GM12874 (cell line): ENCODE data around the gene ROR1.

Experiments
- TF ChIP-seq, protein P1 (sequence below): IDR thresholded peaks from 2 replicates; pipeline ENCODE4 v1.5.1; 2011; ENCODE audit warnings: low read depth, mild to moderate bottlenecking, control low read depth, low read length, moderate library complexity; ENCODE audit not compliant: insufficient read depth

Gene ROR1

DNA sequence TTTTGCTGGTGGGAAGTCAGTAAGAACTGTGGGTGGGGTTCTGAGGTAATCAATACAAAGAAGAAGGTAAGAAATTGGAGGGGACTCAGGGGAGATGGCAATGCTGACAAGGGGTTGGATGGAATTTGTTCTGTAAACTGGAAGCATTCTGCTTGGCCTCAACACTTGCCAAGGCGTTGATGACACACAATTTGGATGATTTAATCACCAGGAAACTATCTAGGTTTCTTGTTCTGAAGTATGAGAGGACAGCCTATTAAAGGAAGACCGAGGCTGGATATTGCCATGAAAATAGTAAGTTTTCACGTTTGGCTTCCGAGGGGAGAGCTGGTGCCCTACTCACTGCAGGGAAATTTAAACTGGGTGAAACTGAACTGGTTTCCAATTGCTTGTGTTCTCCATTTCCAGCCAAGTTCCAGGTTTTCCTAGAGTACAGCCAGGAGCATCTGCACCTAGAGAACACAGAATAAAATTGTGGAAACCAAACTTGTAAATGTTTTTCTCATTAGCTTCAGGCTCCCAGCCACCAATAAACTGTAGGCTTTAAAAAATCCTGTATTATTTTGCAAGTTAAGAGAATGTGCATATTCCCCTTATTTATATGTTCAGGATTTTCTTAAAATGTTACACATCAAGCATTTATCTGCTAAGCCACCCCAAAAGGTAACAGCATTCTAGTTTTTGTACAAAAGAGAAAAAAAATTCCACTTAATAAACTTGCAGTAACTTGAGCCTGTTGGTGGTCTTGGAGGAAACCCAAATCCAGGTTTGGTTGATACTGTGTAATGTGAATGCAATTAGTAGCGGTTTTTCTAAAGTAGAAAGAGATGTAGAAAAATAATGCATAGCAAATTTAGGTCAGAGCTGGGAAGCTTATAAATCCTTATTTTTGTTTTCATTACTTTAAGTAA, 53.8 kb downstream of the ROR1 start:
- TF ChIP-seq, protein P1, sequence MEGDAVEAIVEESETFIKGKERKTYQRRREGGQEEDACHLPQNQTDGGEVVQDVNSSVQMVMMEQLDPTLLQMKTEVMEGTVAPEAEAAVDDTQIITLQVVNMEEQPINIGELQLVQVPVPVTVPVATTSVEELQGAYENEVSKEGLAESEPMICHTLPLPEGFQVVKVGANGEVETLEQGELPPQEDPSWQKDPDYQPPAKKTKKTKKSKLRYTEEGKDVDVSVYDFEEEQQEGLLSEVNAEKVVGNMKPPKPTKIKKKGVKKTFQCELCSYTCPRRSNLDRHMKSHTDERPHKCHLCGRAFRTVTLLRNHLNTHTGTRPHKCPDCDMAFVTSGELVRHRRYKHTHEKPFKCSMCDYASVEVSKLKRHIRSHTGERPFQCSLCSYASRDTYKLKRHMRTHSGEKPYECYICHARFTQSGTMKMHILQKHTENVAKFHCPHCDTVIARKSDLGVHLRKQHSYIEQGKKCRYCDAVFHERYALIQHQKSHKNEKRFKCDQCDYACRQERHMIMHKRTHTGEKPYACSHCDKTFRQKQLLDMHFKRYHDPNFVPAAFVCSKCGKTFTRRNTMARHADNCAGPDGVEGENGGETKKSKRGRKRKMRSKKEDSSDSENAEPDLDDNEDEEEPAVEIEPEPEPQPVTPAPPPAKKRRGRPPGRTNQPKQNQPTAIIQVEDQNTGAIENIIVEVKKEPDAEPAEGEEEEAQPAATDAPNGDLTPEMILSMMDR: no peak

DNA sequence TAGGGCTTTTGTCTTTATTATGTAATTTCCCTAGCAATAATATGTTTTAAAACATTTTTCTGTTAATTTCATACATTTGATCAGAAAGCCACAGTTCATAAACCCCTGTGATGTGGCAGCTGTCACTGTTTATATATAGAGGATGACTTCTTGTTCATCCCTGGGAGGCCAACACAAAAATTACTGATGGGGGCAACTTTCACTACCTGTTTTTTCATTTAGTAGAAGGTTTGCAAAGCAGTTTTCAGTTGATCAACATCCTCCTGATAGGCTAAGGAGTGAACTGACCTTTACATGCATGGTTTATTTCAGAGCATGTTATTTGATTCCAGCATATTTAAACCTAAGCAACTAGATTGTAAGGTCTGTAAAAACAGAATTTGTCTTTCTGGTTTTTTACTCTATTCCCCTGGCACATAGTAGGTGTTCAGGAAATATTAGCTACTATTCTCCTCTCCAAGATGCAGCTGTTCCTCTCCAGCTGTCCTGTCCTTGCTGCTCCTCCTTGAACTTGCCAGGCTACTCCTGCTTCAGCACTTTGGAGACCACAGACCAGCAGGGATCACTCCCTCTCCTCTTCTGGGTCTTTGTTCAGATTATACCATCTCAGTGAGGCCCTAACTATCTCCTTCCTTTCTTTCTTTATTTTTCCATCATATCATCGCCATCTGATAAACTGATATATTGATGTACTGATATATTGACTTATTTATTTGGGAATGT, 54.7 kb downstream of the ROR1 start:
- TF ChIP-seq, protein P1: no peak

DNA sequence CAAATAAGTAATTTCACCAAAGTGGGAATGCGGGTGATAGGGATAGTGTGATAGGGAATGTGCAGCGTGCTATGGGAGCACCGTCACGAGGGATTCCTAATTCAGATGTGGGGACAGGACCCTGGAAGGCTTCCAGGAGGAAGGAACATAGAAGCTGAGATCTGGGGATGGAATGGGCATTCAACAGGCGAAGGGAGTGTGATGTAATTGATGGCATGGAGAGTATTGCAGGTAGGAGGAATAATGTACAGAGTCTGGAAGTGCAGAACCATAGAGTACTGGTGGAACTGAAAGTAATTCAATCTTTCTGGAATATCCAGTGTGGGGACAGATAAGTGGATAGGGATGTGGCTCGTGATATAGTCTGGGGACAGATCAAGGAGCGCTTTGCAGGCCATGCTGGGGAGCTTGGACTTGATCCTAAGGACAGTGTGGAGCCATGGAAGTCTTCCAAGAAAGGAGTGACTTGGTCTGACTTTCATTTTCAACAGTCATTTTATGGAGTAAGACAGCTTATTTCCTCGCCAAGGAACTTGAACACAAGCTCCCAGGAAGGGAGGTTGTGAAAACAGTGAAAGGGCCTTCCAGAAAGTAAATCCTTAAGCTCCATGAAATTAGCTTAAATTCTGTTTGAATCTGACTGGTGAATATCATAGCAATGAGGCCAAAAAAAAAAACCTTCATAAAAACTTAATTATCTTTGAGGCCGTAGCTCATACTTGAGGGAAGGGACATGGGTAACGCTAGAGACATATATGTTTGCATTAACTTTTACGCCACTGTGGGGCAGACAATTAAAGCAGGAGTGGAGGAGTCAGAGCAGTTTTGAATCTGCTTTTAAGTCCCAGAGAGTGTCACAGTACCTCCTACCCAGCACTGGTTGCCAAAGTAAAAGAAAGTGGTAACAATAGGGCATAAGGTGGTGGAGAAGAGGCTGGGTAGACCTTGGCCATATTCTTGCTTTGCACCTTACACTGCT, 55.8 kb downstream of the ROR1 start:
- TF ChIP-seq, protein P1: no peak

DNA sequence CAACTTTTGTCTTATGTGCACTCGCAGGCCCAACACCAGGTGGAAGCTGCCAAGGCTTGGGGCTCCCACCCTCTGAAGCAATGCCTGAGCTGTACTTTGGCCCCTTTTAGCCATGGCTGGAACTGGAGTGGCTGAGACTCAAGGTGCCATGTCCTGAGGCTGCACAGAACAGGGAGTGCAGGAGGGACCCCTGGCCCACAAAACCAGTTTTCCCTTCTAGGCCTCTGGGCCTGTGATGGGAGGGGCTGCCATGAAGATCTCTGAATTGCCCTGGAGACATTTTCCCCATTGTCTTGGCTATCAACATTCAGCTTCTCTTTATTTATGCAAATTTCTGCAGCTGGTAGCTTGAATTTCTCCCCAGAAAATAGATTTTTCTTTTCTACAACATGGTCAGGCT, 57.6 kb downstream of the ROR1 start:
- TF ChIP-seq, protein P1: no peak

DNA sequence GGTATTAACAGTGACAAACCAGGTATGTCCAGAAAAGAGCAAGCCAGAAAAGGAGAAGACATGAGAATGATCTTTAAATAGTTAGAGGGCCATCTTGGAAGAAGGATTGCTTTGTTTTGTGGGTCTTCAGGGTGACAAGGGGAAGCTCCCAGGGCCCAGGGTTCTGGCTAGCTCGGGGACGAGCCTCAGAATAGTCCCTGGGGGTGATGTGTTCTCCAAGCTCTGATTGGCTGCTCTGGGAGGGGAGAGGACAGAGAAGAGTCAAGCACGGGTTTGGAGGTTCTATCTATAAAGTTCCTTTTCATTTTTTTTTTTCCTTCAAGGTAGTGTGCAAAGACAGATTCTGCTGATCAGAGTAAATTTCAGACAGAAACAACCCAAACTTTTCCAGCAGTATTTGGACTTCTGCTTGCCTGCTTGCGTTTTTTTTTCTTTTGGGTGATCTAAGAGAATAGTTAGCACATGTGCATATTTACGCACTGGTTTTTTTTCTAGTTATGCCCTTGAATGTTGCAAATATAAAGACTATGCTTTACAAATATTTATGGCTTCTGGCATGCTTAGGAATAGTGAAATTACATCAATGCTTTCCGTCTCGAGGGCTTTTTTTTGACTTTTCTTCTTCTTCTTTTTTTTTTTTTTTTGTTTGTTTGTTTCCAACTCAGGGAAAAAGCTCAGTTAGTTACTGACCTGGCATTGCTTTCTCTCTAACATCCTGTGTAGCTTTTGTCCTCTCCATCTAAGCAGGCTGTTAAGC, 59.7 kb downstream of the ROR1 start:
- TF ChIP-seq, protein P1: no peak

DNA sequence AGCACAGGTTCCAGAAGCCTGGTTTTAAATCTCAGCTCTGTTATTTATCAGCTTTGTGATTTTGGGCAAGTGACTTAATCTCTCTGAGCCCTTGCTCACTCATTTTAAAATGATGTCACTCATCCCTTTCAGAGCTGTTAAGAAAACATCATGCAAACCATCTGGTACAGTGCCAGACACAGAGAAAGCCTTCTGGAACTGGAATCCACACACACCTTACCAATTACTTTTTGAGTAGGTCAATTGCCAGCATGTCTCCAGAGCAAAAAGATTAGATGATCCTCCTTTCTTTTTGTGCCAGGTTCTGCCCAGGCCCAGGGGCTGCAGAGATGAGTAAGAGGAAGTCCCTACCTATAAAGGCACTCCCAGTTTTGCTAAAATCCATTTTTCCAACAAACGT, 61.3 kb downstream of the ROR1 start:
- TF ChIP-seq, protein P1: no peak
